ENCODE results near the gene ASTN2.

GRCh38 chr9:116627433-116627832 is 787.4 kb downstream of the ASTN2 start:
- TF ChIP-seq CTCF (IDR thresholded peaks at IDR 0.05) (no peak), POLR2A (IDR thresholded peaks at IDR 0.05) (no peak)

All from right lobe of liver (tissue), 4 donors.